ENCODE measurements around the gene SPIRE1.
"Not testable (repeated sequence)": the region's sequence is repeated elsewhere in the genome, so short reads cannot be mapped to it uniquely, and the experiment has no call there.

Gene SPIRE1

DNA sequence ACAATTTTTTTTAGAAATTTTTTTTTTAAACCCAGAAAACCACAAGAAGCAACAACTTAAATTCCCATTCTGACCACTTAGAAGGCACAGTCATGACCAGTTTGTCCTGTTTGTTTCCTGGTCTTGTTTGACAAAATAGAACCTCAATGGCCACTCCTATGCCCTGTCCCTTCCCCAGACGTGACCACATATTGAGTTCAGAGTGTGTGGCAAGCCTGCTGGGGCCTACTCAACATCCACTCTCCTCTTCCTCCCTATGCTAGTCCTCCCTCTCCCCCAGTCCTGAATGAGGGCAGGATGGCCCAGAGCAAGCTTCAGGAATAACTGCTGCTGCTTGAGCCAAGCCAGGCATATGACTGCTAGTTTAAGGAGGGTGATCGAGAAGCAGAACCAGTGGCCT is 160.6 kb downstream of the SPIRE1 start:
- H3K4me3 ChIP-seq (ENCODE audit: low read depth, low read length), result no peak overlapping the region
- TF ChIP-seq, protein P1, sequence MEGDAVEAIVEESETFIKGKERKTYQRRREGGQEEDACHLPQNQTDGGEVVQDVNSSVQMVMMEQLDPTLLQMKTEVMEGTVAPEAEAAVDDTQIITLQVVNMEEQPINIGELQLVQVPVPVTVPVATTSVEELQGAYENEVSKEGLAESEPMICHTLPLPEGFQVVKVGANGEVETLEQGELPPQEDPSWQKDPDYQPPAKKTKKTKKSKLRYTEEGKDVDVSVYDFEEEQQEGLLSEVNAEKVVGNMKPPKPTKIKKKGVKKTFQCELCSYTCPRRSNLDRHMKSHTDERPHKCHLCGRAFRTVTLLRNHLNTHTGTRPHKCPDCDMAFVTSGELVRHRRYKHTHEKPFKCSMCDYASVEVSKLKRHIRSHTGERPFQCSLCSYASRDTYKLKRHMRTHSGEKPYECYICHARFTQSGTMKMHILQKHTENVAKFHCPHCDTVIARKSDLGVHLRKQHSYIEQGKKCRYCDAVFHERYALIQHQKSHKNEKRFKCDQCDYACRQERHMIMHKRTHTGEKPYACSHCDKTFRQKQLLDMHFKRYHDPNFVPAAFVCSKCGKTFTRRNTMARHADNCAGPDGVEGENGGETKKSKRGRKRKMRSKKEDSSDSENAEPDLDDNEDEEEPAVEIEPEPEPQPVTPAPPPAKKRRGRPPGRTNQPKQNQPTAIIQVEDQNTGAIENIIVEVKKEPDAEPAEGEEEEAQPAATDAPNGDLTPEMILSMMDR (IDR thresholded peaks at IDR 0.05; ENCODE audit: insufficient read depth, low read depth, low read length, missing control alignments), result no peak
- no peak for DNase-seq (ENCODE audit: low read depth)

DNA sequence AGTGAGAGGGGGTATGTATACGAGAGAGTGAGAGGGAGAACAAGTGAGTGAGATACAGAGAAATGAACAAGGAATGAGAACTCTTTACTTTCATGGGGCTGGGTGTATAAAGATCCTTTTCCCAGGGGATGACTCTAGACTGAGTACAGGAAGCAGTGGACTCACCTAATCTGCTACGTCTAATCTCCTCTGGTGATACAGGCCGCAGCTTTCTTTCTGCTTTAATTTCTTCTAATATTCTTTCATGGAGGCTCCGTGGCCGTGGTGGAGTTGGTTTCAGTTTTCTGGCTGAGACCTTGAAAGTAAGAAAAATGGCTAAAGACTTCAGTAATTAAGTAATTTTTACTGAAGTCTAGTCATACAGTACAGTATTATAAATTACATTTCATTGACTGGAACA is 165.0 kb downstream of the SPIRE1 start:
- DNase-seq (ENCODE audit: low read depth), result no peak
- no peak overlapping the region for H3K4me3 ChIP-seq (ENCODE audit: low read depth, low read length)
- TF ChIP-seq, protein P1 (IDR thresholded peaks at IDR 0.05; ENCODE audit: insufficient read depth, low read depth, low read length, missing control alignments), result no peak

DNA sequence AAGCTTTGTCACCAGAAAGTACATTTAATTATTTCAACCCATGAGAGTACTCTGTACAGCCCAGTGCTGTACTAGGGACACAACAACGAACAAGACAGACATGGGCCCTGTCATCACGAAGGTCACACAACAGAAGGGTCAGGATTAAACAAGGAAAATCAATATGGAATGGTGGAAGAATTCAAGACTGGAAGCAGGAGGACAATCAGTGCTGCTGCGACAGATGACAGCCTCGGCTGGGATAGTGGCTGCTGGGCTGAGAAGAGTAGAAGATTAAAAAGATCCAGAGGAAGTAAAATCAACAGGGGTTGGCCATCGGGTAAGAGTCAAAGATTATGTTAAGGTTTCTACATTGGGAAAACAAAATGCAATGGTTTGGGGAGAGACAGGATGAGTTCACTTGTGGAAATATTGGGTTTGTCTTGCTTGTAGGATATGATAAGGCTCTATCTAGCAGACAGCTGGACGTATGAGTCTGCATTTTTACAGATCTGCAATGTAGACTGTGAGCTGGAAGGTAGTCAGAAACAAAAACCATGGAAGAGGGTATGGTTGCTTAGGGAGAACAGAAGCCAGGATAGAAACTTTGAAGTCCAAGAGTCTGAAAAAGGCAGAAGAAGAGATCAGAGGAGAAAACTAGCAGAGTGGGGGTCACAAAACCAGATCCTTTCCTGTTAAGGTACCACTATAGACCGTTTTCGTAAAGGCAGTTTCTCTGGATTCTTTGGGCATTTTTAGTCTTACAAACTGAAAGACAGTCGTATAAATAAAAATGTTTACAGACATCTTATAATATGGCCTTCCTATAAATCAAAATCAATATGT is 166.1 kb downstream of the SPIRE1 start:
- DNase-seq (ENCODE audit: low read depth), result no peak
- TF ChIP-seq, protein P1 (IDR thresholded peaks at IDR 0.05; ENCODE audit: insufficient read depth, low read depth, low read length, missing control alignments), result no peak

DNA sequence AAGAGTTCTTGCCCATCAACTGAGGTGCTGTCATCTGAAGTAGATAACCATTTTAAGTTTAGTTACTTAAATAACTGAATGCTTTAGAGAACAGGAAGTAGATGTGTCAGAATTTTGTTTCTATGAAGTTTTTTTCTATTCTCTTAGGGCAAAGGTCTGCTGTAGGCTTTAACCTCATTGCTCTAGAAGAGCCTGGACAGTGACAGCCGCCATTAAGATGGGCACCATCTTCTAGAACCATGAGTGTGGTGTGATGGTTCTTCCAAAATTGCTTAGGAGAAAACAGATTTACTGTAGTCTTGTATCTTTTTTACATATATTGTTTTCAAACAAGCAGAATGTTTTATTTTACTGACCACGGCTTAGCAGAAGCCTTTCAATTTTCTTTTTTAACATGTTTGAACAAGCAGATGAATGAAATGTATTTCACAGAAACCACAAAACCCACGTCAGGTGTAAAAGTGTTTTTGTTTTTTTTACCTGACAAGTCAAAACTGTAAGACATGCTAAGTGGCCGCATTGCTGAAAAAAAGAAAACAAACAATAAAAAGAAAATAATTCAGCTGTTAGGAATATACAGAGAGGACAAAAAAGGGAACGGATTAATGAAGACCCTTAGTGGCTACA is 172.3 kb downstream of the SPIRE1 start:
- no peak overlapping the region for H3K4me3 ChIP-seq (ENCODE audit: low read depth, low read length)
- DNase-seq (ENCODE audit: low read depth), result no peak
- TF ChIP-seq, protein P1 (IDR thresholded peaks at IDR 0.05; ENCODE audit: insufficient read depth, low read depth, low read length, missing control alignments), result no peak

More for the DNA sequence above, 166.1 kb downstream of the SPIRE1 start:
- no peak overlapping the region for H3K4me3 ChIP-seq (ENCODE audit: low read depth, low read length)

DNA sequence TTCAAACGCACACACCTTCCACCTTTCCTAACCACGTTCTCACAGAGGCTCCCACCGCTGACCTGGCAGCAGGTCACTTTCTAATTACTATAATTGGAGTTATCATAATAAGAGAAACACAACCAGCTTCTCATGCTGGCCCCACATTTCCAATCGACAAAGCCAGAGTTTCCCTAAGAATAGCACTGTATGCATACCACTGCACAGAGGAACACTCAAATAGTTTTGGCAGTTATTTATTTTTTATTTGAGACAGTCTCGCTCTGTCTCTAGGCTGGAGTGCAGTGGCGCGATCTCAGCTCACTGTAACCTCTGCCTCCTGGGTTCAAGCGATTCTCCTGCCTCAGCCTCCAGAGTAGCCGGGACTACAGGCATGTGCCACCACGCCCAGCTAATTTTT is 176.0 kb downstream of the SPIRE1 start:
- DNase-seq (ENCODE audit: low read depth); H3K4me3 ChIP-seq (ENCODE audit: low read depth, low read length): not testable (repeated sequence)

DNA sequence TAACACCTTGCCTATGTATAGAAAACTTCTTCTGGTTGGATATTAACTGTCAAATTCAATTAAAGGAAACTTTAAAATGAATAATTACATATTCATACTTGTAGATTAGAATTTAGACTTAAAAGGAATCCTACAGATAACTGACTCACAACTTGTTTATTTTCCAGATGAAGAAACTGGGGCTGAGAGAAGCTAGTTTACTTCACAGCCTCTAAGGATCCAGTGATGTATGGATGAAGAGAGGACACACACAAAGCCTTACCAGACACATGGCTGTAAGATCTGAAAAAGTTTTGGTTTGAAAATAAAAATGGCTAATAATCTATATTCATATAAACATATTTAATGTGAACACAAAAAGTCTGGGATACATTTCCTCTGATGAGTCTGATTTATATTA is 177.9 kb downstream of the SPIRE1 start:
- no peak for DNase-seq (ENCODE audit: low read depth)
- no peak overlapping the region for H3K4me3 ChIP-seq (ENCODE audit: low read depth, low read length)
- TF ChIP-seq, protein P1 (IDR thresholded peaks at IDR 0.05; ENCODE audit: insufficient read depth, low read depth, low read length, missing control alignments), result no peak

DNA sequence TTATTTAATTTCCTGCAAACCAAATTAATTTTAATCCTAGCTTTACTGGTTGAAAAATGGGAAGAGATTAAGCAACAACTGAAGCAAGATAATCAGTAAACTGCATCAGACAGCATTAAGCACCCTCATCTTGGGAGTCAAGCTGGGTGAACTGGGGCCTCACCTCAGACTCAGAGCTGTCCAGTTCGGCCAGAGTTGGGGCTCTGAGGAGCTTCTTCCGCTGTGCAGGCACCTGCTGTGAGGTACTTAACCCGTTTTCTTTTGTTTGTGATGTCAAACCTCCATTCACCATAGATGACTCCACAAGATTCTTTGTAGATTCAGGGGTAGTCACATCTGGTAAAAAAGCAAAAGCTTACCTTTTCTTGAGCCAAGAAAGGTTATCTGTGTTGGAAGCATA is 178.4 kb downstream of the SPIRE1 start:
- TF ChIP-seq, protein P1 (IDR thresholded peaks at IDR 0.05; ENCODE audit: insufficient read depth, low read depth, low read length, missing control alignments), result no peak
- no peak for DNase-seq (ENCODE audit: low read depth)
- no peak overlapping the region for H3K4me3 ChIP-seq (ENCODE audit: low read depth, low read length)

All from GM12865 (cell line).